Measurements from ENCODE around the gene CDYL. TPM values are rescaled to one million over a fixed set of nuclear protein-coding genes. Genes with fewer than 3 reads are reported as not detected.

CDYL gene
- polyA plus RNA-seq, 1 of the 3 experiments (the other 2 are of a cell fraction): 13.3 TPM

DNA sequence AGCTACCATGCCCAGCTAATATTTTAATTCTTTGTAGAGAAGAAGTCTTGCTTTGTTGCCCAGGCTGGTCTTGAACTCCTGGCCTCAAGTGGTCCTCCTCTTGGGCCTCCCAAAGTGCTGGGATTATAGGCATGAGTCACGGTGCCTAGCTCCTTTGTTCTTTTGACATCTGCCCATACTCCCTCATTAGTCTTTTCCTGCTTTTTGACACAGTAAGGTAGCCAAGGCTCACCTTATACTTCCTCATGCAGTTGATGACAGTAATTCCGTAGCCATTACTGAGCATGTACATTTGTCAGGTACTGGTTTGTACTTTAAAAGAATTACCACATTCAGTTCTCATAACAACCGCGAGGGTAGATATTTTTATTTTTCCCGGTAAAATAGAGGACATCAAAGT, 76.7 kb downstream of the CDYL start:
- Histone ChIP-seq H3K4me2 (no peak overlapping the region), H2AFZ (ENCODE audit: low read depth) (no peak overlapping the region), H3K79me2 (ENCODE audit: insufficient read depth) (peaks cover 62% of the 10 kb centered on the region), H3K36me3 (replicated peaks in 1 of 2; ENCODE audit: control insufficient read depth in 1 of 2, insufficient read depth in 2 of 2, low read length in 1 of 2) (no peaks in the 10 kb centered on the region), H3K27me3 (ENCODE audit: insufficient read depth) (no peaks in the 10 kb centered on the region), H3K9ac (no peak overlapping the region), H3K27ac (ENCODE audit: low read depth in 2 of 2, low read length in 1 of 2) (no peak overlapping the region), H3K4me1 (ENCODE audit: control insufficient read depth in 1 of 2, insufficient read depth in 2 of 2, low read depth in 1 of 2, low read length in 1 of 2) (peaks cover 4 to 5% of the 10 kb centered on the region in 2 experiments; a peak in 2 of 4 replicates), H3K4me3 (ENCODE audit: low read depth in 2 of 2, low read length in 1 of 2) (no peak overlapping the region), H3K9me2 (no peaks in the 10 kb centered on the region), H3F3A (replicated peaks; ENCODE audit: insufficient read depth) (no peaks in the 10 kb centered on the region), H3K9me3 (no peaks in the 10 kb centered on the region), H4K20me1 (ENCODE audit: insufficient read depth) (peaks cover 66% of the 10 kb centered on the region)
- ChIA-PET CTCF (interaction anchor here (1.2 kb wide), 1 partner anchor 1844 kb away, joined by 3 read pairs; no protein-coding TSS in a partner anchor), POLR2A (no interaction called here)
- DNase-seq: no peak
- TF ChIP-seq, protein P1, sequence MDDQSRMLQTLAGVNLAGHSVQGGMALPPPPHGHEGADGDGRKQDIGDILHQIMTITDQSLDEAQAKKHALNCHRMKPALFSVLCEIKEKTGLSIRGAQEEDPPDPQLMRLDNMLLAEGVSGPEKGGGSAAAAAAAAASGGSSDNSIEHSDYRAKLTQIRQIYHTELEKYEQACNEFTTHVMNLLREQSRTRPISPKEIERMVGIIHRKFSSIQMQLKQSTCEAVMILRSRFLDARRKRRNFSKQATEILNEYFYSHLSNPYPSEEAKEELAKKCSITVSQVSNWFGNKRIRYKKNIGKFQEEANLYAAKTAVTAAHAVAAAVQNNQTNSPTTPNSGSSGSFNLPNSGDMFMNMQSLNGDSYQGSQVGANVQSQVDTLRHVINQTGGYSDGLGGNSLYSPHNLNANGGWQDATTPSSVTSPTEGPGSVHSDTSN (IDR thresholded peaks at IDR 0.05): no peak
- TF ChIP-seq FOXM1 (IDR thresholded peaks at IDR 0.05; ENCODE audit: low read depth) (no peak), EP300 (IDR thresholded peaks at IDR 0.05; ENCODE audit: borderline replicate concordance in 1 of 2, low read depth in 1 of 2, low read length in 1 of 2) (no peak), NRF1 (IDR thresholded peaks at IDR 0.05; ENCODE audit: low read depth, low read length) (no peak), RCOR1 (IDR thresholded peaks at IDR 0.05; ENCODE audit: low read length) (no peak), RAD21 (IDR thresholded peaks at IDR 0.05; ENCODE audit: low read length) (no peak), EZH2phosphoT487 (IDR thresholded peaks at IDR 0.05; ENCODE audit: borderline replicate concordance, low read depth) (no peak), MEF2A (IDR thresholded peaks at IDR 0.05; ENCODE audit: borderline replicate concordance, low read depth) (no peak), YY1 (IDR thresholded peaks at IDR 0.05; ENCODE audit: low read depth) (no peak), ELF1 (IDR thresholded peaks at IDR 0.05) (no peak), GABPA (IDR thresholded peaks at IDR 0.05; ENCODE audit: low read depth) (no peak), RFX5 (IDR thresholded peaks at IDR 0.05; ENCODE audit: low read length) (no peak), TEAD4 (IDR thresholded peaks at IDR 0.05; ENCODE audit: borderline replicate concordance, insufficient read depth) (no peak), TCF12 (IDR thresholded peaks at IDR 0.05) (no peak)
- TF ChIP-seq, protein P2, sequence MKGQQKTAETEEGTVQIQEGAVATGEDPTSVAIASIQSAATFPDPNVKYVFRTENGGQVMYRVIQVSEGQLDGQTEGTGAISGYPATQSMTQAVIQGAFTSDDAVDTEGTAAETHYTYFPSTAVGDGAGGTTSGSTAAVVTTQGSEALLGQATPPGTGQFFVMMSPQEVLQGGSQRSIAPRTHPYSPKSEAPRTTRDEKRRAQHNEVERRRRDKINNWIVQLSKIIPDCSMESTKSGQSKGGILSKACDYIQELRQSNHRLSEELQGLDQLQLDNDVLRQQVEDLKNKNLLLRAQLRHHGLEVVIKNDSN (IDR thresholded peaks at IDR 0.05; ENCODE audit: borderline replicate concordance, low read depth): no peak
- TF ChIP-seq, protein P3, sequence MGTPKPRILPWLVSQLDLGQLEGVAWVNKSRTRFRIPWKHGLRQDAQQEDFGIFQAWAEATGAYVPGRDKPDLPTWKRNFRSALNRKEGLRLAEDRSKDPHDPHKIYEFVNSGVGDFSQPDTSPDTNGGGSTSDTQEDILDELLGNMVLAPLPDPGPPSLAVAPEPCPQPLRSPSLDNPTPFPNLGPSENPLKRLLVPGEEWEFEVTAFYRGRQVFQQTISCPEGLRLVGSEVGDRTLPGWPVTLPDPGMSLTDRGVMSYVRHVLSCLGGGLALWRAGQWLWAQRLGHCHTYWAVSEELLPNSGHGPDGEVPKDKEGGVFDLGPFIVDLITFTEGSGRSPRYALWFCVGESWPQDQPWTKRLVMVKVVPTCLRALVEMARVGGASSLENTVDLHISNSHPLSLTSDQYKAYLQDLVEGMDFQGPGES (IDR thresholded peaks at IDR 0.05; ENCODE audit: low read depth, low read length): no peak
- 95% methylated on average over 5 of the region's 5 CpGs for WGBS (ENCODE audit: low lambda C conversion rate)

DNA sequence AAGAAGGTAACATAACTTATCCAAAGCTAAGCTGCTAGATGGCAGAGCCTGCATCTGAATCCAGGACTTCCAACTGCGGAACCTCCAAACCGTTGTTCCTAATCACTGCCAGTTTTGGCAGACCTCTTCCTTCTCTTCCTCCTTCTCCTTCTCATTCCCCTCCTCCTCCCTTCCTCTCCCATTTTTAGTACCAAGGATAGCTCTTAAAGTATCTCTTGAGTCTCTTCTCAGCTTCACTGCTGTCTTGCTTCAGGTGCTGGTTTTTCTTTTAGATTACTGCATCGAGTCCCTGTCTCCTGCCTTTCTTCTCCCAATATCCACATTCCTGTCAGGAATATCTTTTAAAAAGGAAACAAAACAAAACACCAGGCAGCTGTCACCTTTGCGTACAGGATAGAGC, 77.1 kb downstream of the CDYL start:
- H3K36me3 ChIP-seq (replicated peaks in 1 of 2; ENCODE audit: control insufficient read depth in 1 of 2, insufficient read depth in 2 of 2, low read length in 1 of 2): no peaks in the 10 kb centered on the region
- no peaks in the 10 kb centered on the region for H3K27me3 ChIP-seq (ENCODE audit: insufficient read depth)
- H3K9me2 ChIP-seq: no peaks in the 10 kb centered on the region
- H3K9ac ChIP-seq: no peak overlapping the region
- H3K27ac ChIP-seq (ENCODE audit: low read depth in 2 of 2, low read length in 1 of 2): no peak overlapping the region
- H3K4me2 ChIP-seq: no peak overlapping the region
- H3K4me1 ChIP-seq (ENCODE audit: control insufficient read depth in 1 of 2, insufficient read depth in 2 of 2, low read depth in 1 of 2, low read length in 1 of 2): peaks cover 2 to 5% of the 10 kb centered on the region in 2 experiments; a peak in 2 of 4 replicates
- no peaks in the 10 kb centered on the region for H3K9me3 ChIP-seq
- 93% methylated on average over 4 of the region's 4 CpGs for WGBS (ENCODE audit: low lambda C conversion rate)
- no peak overlapping the region for H3K4me3 ChIP-seq (ENCODE audit: low read depth in 2 of 2, low read length in 1 of 2)
- H2AFZ ChIP-seq (ENCODE audit: low read depth): no peak overlapping the region
- DNase-seq: no peak
- peaks cover 63% of the 10 kb centered on the region for H4K20me1 ChIP-seq (ENCODE audit: insufficient read depth)
- no peaks in the 10 kb centered on the region for H3F3A ChIP-seq (replicated peaks; ENCODE audit: insufficient read depth)
- ChIA-PET CTCF (interaction anchor here (1.2 kb wide), 1 partner anchor 1843 kb away, joined by 3 read pairs; no protein-coding TSS in a partner anchor), POLR2A (no interaction called here)
- peaks cover 58% of the 10 kb centered on the region for H3K79me2 ChIP-seq (ENCODE audit: insufficient read depth)
- no peak for TF ChIP-seq MEF2A (IDR thresholded peaks at IDR 0.05; ENCODE audit: borderline replicate concordance, low read depth)
- no peak for TF ChIP-seq RCOR1 (IDR thresholded peaks at IDR 0.05; ENCODE audit: low read length)
- TF ChIP-seq CHD2 (IDR thresholded peaks at IDR 0.05; ENCODE audit: low read length, partially characterized antibody): no peak
- TF ChIP-seq, protein P4, sequence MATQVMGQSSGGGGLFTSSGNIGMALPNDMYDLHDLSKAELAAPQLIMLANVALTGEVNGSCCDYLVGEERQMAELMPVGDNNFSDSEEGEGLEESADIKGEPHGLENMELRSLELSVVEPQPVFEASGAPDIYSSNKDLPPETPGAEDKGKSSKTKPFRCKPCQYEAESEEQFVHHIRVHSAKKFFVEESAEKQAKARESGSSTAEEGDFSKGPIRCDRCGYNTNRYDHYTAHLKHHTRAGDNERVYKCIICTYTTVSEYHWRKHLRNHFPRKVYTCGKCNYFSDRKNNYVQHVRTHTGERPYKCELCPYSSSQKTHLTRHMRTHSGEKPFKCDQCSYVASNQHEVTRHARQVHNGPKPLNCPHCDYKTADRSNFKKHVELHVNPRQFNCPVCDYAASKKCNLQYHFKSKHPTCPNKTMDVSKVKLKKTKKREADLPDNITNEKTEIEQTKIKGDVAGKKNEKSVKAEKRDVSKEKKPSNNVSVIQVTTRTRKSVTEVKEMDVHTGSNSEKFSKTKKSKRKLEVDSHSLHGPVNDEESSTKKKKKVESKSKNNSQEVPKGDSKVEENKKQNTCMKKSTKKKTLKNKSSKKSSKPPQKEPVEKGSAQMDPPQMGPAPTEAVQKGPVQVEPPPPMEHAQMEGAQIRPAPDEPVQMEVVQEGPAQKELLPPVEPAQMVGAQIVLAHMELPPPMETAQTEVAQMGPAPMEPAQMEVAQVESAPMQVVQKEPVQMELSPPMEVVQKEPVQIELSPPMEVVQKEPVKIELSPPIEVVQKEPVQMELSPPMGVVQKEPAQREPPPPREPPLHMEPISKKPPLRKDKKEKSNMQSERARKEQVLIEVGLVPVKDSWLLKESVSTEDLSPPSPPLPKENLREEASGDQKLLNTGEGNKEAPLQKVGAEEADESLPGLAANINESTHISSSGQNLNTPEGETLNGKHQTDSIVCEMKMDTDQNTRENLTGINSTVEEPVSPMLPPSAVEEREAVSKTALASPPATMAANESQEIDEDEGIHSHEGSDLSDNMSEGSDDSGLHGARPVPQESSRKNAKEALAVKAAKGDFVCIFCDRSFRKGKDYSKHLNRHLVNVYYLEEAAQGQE (IDR thresholded peaks at IDR 0.05; ENCODE audit: low read depth, low read length): peak; percentile 89
- TF ChIP-seq EZH2phosphoT487 (IDR thresholded peaks at IDR 0.05; ENCODE audit: borderline replicate concordance, low read depth): no peak
